Caco-2 (cell line): ENCODE measurements around the gene DOCK3. TPM values are rescaled to one million over a fixed set of nuclear protein-coding genes. Genes with fewer than 3 reads are reported as not detected.

Experiments
- BruUV-seq: library from RNA; stranded (reverse); fragments of 400-500 nt; replicated peaks from 2 replicates; lab custom pipeline; 2021; lab: Mats Ljungman, UMichigan
- CTCF ChIA-PET: fragments of 300-600 bp; sonication (Branson Sonifier 250); formaldehyde crosslinking; loops from one replicate; lab custom pipeline; 2022; ENCODE audit warnings: antibody characterized with exemption; lab: Charles Lee
- POLR2A ChIA-PET: fragments of 300-600 bp; sonication (Branson Sonifier 250); formaldehyde crosslinking; loops from one replicate; lab custom pipeline; 2022; ENCODE audit warnings: antibody characterized with exemption; lab: Charles Lee
- DNase-seq, 2 experiments: peaks; one replicate each; pipeline versions ENCODE4 v3.0.0 to v3.0.0-alpha.2; 2020 to 2022
- H3K27me3 ChIP-seq: replicated peaks from 2 replicates; pipeline ENCODE4 v1.6.0; 2011; ENCODE audit warnings: low read length; ENCODE audit not compliant: control insufficient read depth, insufficient read depth
- H3K36me3 ChIP-seq: 2 replicates; pipeline ENCODE4 v1.5.1; 2011; ENCODE audit warnings: low read length; ENCODE audit not compliant: control insufficient read depth, insufficient read depth
- H3K4me1 ChIP-seq: fragments of 250-450 bp; sonication (Bioruptor Pico); 2 replicates; pipeline ENCODE4 v1.5.1; 2020; ENCODE audit warnings: mild to moderate bottlenecking
- H3K4me3 ChIP-seq: 2 replicates; pipeline ENCODE4 v1.5.1; 2011; ENCODE audit warnings: low read depth, mild to moderate bottlenecking, control low read depth, low read length
- H3K9me3 ChIP-seq: fragments of 250-450 bp; sonication (Bioruptor Pico); 2 replicates; pipeline ENCODE4 v1.5.1; 2020; ENCODE audit warnings: mild to moderate bottlenecking, moderate library complexity
- H3K27ac Mint-ChIP-seq: one replicate; pipeline ENCODE4 v1.8.0; 2022; ENCODE audit warnings: mixed read lengths; ENCODE audit not compliant: unreplicated experiment
- H3K27me3 Mint-ChIP-seq: one replicate; pipeline ENCODE4 v1.8.0; 2022; ENCODE audit warnings: mixed read lengths; ENCODE audit not compliant: insufficient read depth, unreplicated experiment
- H3K36me3 Mint-ChIP-seq: one replicate; pipeline ENCODE4 v1.8.0; 2022; ENCODE audit warnings: mild to moderate bottlenecking, mixed read lengths; ENCODE audit not compliant: insufficient read depth, unreplicated experiment
- H3K4me1 Mint-ChIP-seq: one replicate; pipeline ENCODE4 v1.8.0; 2022; ENCODE audit warnings: low read depth, mixed read lengths; ENCODE audit not compliant: unreplicated experiment
- H3K4me3 Mint-ChIP-seq: one replicate; pipeline ENCODE4 v1.8.0; 2022; ENCODE audit warnings: mild to moderate bottlenecking, moderate library complexity, mixed read lengths; ENCODE audit not compliant: unreplicated experiment
- H3K9me3 Mint-ChIP-seq: one replicate; pipeline ENCODE4 v1.8.0; 2022; ENCODE audit warnings: mixed read lengths; ENCODE audit not compliant: unreplicated experiment
- intact Hi-C: fragments of 100-400 bp; cut with micrococcal nuclease; formaldehyde crosslinking; loops from one replicate; pipeline ENCODE4 v1.10.0; 2022; ENCODE audit not compliant: unreplicated experiment
- total RNA-seq: library from RNA; stranded (reverse); gene quantifications from 2 replicates; pipeline ENCODE4 v1.2.3, GENCODE V29; 2022
- TF ChIP-seq, protein P1 (sequence below), 2 experiments: fragments of 200-600 bp in 1 of 2; IDR thresholded peaks; 1 replicate in 1 of 2; 2 replicates in 1 of 2; pipeline versions ENCODE4 v1.5.1 to v1.8.0; 2011 to 2022; ENCODE audit warnings: antibody characterized with exemption in 1 of 2, control low read depth in 1 of 2, inconsistent platforms in 1 of 2, low read depth in 1 of 2, low read length in 1 of 2, mild to moderate bottlenecking in 1 of 2, moderate library complexity in 1 of 2; ENCODE audit not compliant: insufficient read depth in 1 of 2, severe bottlenecking in 1 of 2, unreplicated experiment in 1 of 2

DOCK3 gene
- total RNA-seq, 1 experiment from 2014 or later: 0.05 TPM

DNA sequence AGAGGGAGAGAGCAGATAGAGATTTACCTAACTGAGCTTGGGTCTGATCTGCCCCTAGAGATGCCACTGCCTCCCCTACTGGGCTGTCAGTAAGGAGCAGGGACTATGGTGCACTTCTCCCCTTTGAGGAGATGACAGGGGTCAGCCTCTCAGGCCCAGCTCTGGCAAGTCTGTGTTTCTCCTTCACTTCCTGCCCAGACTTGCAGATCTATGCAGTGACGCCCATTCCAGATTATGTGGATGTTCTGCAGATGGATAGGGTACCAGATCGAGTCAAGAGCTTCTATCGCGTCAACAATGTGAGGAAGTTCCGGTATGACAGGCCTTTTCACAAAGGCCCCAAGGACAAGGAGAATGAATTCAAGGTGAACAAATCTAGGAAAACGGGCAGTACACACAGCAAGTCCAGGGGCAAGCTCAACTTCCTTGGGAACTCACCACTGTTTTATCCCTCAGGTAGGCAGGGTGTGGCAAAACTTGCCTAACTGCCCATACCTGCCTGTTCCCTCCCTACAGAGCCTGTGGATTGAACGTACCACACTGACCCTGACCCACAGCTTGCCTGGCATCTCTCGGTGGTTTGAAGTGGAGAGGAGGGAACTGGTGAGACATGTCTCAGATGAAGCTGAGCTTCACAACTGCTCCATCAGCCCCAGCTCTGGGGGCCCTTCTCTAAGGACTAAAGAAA lies 681.3 kb downstream of the DOCK3 start:
- TF ChIP-seq, protein P1, sequence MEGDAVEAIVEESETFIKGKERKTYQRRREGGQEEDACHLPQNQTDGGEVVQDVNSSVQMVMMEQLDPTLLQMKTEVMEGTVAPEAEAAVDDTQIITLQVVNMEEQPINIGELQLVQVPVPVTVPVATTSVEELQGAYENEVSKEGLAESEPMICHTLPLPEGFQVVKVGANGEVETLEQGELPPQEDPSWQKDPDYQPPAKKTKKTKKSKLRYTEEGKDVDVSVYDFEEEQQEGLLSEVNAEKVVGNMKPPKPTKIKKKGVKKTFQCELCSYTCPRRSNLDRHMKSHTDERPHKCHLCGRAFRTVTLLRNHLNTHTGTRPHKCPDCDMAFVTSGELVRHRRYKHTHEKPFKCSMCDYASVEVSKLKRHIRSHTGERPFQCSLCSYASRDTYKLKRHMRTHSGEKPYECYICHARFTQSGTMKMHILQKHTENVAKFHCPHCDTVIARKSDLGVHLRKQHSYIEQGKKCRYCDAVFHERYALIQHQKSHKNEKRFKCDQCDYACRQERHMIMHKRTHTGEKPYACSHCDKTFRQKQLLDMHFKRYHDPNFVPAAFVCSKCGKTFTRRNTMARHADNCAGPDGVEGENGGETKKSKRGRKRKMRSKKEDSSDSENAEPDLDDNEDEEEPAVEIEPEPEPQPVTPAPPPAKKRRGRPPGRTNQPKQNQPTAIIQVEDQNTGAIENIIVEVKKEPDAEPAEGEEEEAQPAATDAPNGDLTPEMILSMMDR (IDR thresholded peaks at IDR 0.05; ENCODE audit: insufficient read depth in 1 of 2, low read depth in 1 of 2, low read length in 1 of 2, severe bottlenecking in 1 of 2, unreplicated experiment in 1 of 2): no peak
- intact Hi-C loops: no loop called here
- Mint-ChIP-seq H3K9me3 (no peaks in the 10 kb centered on the region), H3K4me3 (no peak overlapping the region), H3K4me1 (no peaks in the 10 kb centered on the region), H3K27ac (no peak overlapping the region), H3K36me3 (no peaks in the 10 kb centered on the region), H3K27me3 (peaks cover 6% of the 10 kb centered on the region)
- CTCF ChIA-PET: no interaction called here
- no peak for DNase-seq
- Histone ChIP-seq H3K27me3 (no peaks in the 10 kb centered on the region), H3K9me3 (no peaks in the 10 kb centered on the region), H3K36me3 (no peaks in the 10 kb centered on the region), H3K4me3 (no peak overlapping the region), H3K4me1 (no peaks in the 10 kb centered on the region)
- POLR2A ChIA-PET: no interaction called here
- no TSS peak for BruUV-seq

DNA sequence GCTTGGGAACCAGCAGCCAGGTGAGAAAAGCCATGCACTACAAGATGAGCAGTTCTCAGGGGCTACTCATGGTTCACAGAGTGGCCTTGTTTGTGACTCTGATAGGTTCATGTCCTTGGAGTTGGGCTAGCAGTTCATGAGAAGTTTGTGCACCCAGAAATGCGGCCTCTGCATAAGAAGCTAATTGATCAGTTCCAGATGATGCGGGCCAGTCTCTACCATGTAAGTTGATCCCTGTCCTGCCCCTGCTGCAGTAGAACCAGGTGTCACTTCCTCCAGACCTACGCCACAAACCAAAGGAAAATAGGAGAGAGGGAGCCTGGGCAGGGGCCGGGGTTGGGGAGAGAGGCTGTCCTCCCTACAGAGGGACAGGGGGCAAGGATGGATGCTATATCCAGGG lies 683.1 kb downstream of the DOCK3 start:
- DNase-seq: no peak
- intact Hi-C loops: no loop called here
- Histone ChIP-seq H3K27me3 (no peaks in the 10 kb centered on the region), H3K9me3 (no peaks in the 10 kb centered on the region), H3K4me1 (no peaks in the 10 kb centered on the region), H3K36me3 (no peaks in the 10 kb centered on the region), H3K4me3 (no peak overlapping the region)
- CTCF ChIA-PET: no interaction called here
- Mint-ChIP-seq H3K4me1 (no peaks in the 10 kb centered on the region), H3K36me3 (no peaks in the 10 kb centered on the region), H3K9me3 (no peaks in the 10 kb centered on the region), H3K27me3 (peaks cover 10% of the 10 kb centered on the region), H3K4me3 (no peak overlapping the region), H3K27ac (no peak overlapping the region)
- TF ChIP-seq, protein P1 (IDR thresholded peaks at IDR 0.05; ENCODE audit: insufficient read depth in 1 of 2, low read depth in 1 of 2, low read length in 1 of 2, severe bottlenecking in 1 of 2, unreplicated experiment in 1 of 2): no peak
- POLR2A ChIA-PET: no interaction called here
- no TSS peak for BruUV-seq

DNA sequence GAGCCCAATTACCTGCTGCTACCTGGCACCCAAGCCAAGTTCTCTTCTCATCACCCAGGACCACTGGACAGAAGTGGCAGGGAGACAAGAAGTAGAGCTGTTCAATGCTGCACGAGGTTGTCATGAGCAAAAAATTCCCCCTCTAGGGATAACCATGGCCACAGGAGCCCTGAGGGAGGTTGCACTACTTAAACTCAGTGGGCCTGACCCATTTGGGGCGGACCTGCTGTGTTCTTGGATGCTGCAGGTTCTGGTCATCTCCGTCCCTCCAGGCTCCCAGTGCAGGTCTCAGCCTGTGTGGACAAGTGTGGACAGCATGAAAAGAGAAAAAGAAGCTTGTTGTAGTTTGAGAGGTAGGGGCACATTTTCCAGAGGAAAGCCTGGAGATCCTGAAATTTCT lies 684.3 kb downstream of the DOCK3 start:
- H3K4me1 ChIP-seq: no peaks in the 10 kb centered on the region
- H3K9me3 Mint-ChIP-seq: no peaks in the 10 kb centered on the region
- H3K4me3 ChIP-seq: no peak overlapping the region
- H3K9me3 ChIP-seq: no peaks in the 10 kb centered on the region
- intact Hi-C loops: no loop called here
- peaks cover 10% of the 10 kb centered on the region for H3K27me3 Mint-ChIP-seq
- H3K36me3 ChIP-seq: no peaks in the 10 kb centered on the region
- TF ChIP-seq, protein P1 (IDR thresholded peaks at IDR 0.05; ENCODE audit: insufficient read depth in 1 of 2, low read depth in 1 of 2, low read length in 1 of 2, severe bottlenecking in 1 of 2, unreplicated experiment in 1 of 2): no peak
- ChIA-PET CTCF (interaction anchor here (0.6 kb wide), 1 partner anchor 26 kb away, joined by 3 read pairs; the partner anchor contains the start of gene MANF), POLR2A (no interaction called here)
- no TSS peak for BruUV-seq
- no peak overlapping the region for H3K4me3 Mint-ChIP-seq
- H3K27me3 ChIP-seq: no peaks in the 10 kb centered on the region
- H3K36me3 Mint-ChIP-seq: no peaks in the 10 kb centered on the region
- H3K27ac Mint-ChIP-seq: no peak overlapping the region
- no peak for DNase-seq
- H3K4me1 Mint-ChIP-seq: no peaks in the 10 kb centered on the region
